Muscle layer of colon (tissue), 2 donors: ENCODE measurements around the gene ARHGEF37.
A peak's percentile ranks its signal among the peaks of the same experiment; 100 is the strongest.
"Not testable (repeated sequence)": the region's sequence is repeated elsewhere in the genome, so short reads cannot be mapped to it uniquely, and the experiment has no call there.

Experiments
- H3K27ac ChIP-seq: one replicate; pipeline ENCODE4 v1.7.0; 2013; ENCODE audit warnings: low read depth, mild to moderate bottlenecking, low read length, moderate library complexity
- H3K27me3 ChIP-seq, 2 donors: one replicate each; pipeline ENCODE4 v1.7.0; 2013; ENCODE audit warnings: low read length in 2 of 2, mild to moderate bottlenecking in 2 of 2; ENCODE audit not compliant: insufficient read depth in 2 of 2, control insufficient read depth in 1 of 2
- H3K36me3 ChIP-seq: one replicate; pipeline ENCODE4 v1.7.0; 2013; ENCODE audit warnings: mild to moderate bottlenecking, low read length; ENCODE audit not compliant: insufficient read depth
- H3K4me1 ChIP-seq: one replicate; pipeline ENCODE4 v1.7.0; 2013; ENCODE audit warnings: mild to moderate bottlenecking, low read length; ENCODE audit not compliant: insufficient read depth
- H3K4me3 ChIP-seq, 2 donors: one replicate each; pipeline ENCODE4 v1.7.0; 2013; ENCODE audit warnings: low read length in 2 of 2, low read depth in 1 of 2, mild to moderate bottlenecking in 1 of 2, moderate library complexity in 1 of 2
- H3K9ac ChIP-seq: one replicate; pipeline ENCODE4 v1.7.0; 2013; ENCODE audit warnings: low read length
- H3K9me3 ChIP-seq: one replicate; pipeline ENCODE4 v1.7.0; 2013; ENCODE audit warnings: mild to moderate bottlenecking, low read length
- donor health status: abdominal sarcoma.
- donor health status: Adenocarcinoma of cecum.

ARHGEF37 gene

DNA sequence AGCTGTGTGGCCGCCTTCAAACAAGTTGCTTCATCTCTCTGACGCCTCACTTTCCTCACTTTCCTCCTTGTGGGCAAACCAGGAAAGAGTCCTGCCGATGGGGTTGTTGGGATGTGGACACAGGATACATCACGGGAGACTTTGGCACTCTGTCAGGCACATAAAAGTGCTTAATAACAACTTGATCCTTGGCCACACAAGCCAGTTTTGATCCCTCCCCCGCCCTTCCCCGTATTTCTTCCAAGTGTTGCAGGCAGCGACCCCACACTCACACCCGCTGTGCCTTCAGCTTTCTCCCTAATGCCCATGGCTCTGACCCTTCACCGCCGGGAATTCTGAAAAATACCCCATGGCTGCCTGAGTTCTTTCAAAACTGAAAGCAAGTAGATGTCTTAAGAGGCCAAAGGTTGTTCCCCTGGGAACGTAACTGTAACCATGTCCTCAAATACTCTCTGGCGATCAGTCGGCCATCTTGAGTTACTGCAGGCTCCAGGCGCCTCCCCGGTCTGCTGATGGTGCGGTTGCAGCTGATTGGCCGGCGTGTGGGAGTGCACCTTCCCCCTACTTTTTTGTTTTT is 59.8 kb downstream of the ARHGEF37 start:
- Histone ChIP-seq H3K27ac (peak overlapping the region; percentile 84), H3K36me3 (no peaks in the 10 kb centered on the region), H3K9ac (peak overlapping the region; percentile 42), H3K4me1 (peaks cover 19% of the 10 kb centered on the region), H3K9me3 (no peaks in the 10 kb centered on the region), H3K4me3 (peak overlapping the region in 1 of 2 donors; percentile 36), H3K27me3 (no peaks in the 10 kb centered on the region)

DNA sequence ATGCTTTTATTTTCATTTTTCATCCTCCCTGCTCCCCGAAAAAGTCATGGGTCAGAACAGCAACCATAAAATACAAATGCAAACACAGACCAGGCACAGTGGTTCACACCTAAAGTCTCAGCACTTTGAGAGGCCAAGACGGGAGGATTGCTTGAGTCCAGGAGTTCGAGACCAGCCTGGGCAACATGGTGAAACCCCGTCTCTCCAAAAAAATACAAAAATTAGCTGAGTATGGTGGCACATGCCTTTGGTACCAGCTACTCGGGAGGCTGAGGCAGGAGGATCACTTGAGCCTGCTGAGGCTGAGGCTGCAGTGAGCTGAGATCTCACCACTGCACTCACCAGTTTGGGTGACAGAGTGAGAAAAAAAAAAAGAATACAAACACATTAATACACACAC is 60.3 kb downstream of the ARHGEF37 start:
- peak overlapping the region in 1 of 2 donors; percentile 36 for H3K4me3 ChIP-seq

DNA sequence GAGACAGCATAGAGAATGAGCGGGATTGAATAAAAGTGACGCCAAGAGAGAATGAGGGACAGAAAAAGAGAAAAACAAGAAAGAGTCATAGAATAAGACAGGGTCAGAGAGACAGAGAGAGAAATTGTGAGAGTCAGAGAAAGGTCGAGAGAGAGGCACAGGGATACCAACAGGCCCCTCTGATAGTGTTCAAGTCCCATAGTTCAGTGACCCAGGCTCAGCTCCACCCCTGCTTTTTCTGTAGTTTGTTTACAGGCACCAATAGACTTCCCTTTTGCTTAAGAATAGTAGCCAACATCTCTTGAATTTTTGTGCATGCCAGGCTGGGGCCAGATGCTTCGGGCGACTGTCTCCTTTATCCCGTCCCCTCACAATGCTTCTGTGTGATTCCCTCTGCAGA is 62.5 kb downstream of the ARHGEF37 start:
- H3K9me3 ChIP-seq = no peaks in the 10 kb centered on the region

More for the DNA sequence above, 60.3 kb downstream of the ARHGEF37 start:
- Histone ChIP-seq H3K9ac (no peak overlapping the region), H3K27ac (no peak overlapping the region), H3K27me3 (no peaks in the 10 kb centered on the region), H3K4me1 (peaks cover 19% of the 10 kb centered on the region), H3K36me3 (no peaks in the 10 kb centered on the region), H3K9me3 (no peaks in the 10 kb centered on the region)

DNA sequence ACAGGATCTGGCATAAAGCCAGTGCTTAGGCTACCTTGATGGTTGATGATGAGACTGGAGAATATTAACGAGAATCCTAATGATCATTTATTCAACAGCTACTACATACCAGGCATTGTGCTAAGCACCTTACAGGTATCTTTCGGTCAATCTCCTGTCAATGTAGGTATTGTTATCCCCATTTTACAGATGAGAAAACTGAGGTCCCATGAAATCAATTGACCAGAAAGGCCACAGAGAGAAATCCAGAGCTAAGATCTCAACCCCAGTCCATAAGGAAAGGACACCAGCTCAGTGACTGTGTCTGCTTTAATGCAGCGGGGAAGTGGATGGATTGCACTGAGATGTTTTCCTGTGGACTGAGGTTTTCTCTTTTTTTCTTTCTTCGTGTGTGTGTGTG is 63.3 kb downstream of the ARHGEF37 start:
- H3K27ac ChIP-seq = no peak overlapping the region
- H3K27me3 ChIP-seq = no peaks in the 10 kb centered on the region
- no peak overlapping the region for H3K4me3 ChIP-seq
- no peaks in the 10 kb centered on the region for H3K36me3 ChIP-seq
- no peak overlapping the region for H3K9ac ChIP-seq
- peaks cover 14% of the 10 kb centered on the region for H3K4me1 ChIP-seq
- H3K9me3 ChIP-seq = no peaks in the 10 kb centered on the region

More for the DNA sequence above, 62.5 kb downstream of the ARHGEF37 start:
- Histone ChIP-seq H3K36me3 (no peaks in the 10 kb centered on the region), H3K27me3 (no peaks in the 10 kb centered on the region), H3K4me3 (no peak overlapping the region), H3K27ac (no peak overlapping the region), H3K4me1 (peaks cover 19% of the 10 kb centered on the region), H3K9ac (no peak overlapping the region)

DNA sequence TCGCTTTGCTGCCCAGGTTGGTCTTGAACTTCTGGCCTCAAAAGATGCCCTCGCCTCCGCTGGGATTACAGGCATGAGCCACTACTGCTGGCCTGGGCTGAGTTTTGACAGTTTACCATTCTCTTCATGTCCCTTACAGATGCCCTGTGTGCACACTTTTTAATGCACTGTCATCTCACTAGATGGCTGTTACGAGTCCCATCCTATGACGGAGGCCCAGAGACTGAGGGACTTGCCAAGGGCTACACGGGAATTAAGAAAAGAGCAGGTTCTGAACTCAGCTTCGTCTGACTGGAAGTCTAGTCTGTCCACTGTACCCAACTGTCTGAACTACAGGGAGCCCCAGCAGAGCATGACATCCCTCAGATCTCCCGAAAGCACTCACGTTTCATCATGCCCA is 63.9 kb downstream of the ARHGEF37 start:
- H3K4me3 ChIP-seq = no peak overlapping the region
- H3K27ac ChIP-seq = no peak overlapping the region
- H3K9me3 ChIP-seq = no peaks in the 10 kb centered on the region
- no peaks in the 10 kb centered on the region for H3K36me3 ChIP-seq
- no peaks in the 10 kb centered on the region for H3K27me3 ChIP-seq
- H3K4me1 ChIP-seq = peaks cover 8% of the 10 kb centered on the region
- no peak overlapping the region for H3K9ac ChIP-seq

DNA sequence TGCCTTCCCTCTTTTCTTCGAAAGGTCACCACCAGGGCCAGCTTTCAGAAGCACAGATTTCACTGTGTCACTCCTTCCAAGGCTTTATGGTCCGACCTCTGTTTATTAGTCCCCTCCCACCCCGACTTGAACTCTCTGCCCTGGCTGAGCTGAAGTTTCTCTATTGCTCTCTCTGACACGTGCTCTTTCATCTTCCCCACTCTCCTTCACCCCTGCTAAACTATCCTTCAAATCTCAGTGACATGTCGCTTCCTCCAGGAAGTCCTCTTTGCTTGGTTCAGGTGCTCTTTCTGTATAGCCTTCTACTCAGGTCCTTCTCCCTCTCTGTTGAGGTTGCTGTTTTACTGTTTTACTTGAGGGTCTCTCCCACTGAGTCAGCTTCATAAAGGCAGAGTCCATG is 64.4 kb downstream of the ARHGEF37 start:
- H3K4me1 ChIP-seq = peaks cover 3% of the 10 kb centered on the region
- no peak overlapping the region for H3K9ac ChIP-seq
- no peaks in the 10 kb centered on the region for H3K36me3 ChIP-seq
- no peak overlapping the region for H3K27ac ChIP-seq
- H3K4me3 ChIP-seq = no peak overlapping the region
- H3K9me3 ChIP-seq = no peaks in the 10 kb centered on the region
- H3K27me3 ChIP-seq = no peaks in the 10 kb centered on the region

DNA sequence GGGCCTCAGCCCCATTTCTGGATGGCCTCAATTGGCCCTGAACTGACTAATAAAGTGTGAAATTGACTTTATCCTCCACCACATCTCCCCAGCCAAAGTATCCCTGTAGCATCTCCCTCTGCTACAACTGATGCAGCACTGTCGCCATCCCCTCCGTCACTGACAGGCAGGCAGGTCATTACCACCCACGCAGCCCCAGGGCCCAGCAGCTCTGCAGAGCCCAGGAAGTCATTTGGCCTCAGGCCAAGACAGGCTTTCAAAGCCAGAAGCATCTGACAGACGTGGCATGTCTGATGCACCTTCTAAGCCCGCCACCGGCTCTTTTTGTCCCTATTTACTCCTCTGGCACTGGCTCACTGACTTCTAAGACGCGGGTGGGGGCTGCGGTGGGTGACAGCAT is 65.3 kb downstream of the ARHGEF37 start:
- Histone ChIP-seq H3K27ac (no peak overlapping the region), H3K36me3 (no peaks in the 10 kb centered on the region), H3K4me1 (no peaks in the 10 kb centered on the region), H3K9ac (no peak overlapping the region), H3K4me3 (no peak overlapping the region), H3K9me3 (no peaks in the 10 kb centered on the region), H3K27me3 (no peaks in the 10 kb centered on the region)

DNA sequence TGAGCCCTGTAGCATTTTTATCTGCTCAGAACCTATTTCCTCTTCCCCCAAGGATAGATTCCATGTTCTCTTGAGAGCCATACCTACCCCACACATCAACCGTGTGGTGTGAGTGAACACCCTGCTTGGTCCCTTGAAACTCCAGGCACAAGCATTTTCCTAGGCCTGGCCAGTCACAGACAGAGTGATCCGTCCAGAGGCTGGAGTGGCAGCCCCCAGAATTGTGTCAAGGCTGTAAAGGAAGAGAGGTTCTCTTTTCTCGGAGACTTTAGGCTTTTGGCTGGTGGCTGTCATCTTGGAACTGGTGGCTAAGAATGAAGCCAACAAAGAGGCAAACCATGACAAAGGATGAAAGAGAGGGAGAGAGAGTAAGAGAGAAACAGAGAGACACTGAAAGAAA is 66.0 kb downstream of the ARHGEF37 start:
- H3K4me3 ChIP-seq = no peak overlapping the region
- no peak overlapping the region for H3K27ac ChIP-seq
- H3K9ac ChIP-seq = no peak overlapping the region
- H3K4me1 ChIP-seq = no peaks in the 10 kb centered on the region
- no peaks in the 10 kb centered on the region for H3K9me3 ChIP-seq
- no peaks in the 10 kb centered on the region for H3K27me3 ChIP-seq
- H3K36me3 ChIP-seq = no peaks in the 10 kb centered on the region

DNA sequence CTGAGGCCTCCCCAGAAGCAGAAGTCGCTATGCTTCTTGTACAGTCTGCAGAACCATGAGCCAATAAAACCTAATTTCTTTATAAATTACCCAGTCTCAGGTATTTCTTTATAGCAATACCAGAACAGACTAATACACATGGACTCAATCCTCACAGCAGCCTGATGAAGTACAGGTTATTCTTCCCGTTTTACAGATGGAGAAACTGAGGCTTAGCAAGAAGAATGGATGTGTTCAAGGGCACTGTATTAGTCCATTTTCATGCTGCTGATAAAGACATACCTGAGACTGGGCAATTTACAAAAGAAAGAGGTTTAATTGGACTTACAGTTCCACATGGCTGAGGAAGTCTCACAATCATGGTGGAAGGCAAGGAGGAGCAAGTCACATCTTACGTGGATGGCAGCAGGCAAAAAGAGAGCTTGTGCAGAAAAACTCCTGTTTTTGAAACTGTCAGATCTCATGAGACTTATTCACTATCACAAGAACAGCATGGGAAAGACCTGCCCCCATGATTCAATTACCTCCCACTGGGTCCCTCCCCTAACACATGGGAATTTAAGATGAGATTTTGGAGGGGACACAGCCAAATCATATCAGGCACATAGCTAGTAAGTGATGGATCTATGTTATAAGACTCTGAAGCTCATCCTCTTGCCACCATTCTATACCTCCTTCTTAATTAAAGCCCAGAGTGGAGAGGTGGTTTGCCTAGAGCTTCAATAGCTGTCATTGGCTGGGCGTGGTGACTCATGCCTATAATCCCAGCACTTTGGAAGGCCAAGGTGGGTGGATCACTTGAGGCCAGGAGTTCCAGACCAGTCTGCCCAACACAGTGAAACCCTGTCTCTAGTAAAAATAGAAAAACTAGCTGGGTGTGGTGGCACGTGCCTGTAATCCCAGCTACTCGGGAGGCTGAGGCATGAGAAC is 67.4 kb downstream of the ARHGEF37 start:
- not testable (repeated sequence) for H3K27me3 ChIP-seq, H3K4me1 ChIP-seq, H3K9me3 ChIP-seq, H3K27ac ChIP-seq, H3K4me3 ChIP-seq, H3K36me3 ChIP-seq, H3K9ac ChIP-seq

DNA sequence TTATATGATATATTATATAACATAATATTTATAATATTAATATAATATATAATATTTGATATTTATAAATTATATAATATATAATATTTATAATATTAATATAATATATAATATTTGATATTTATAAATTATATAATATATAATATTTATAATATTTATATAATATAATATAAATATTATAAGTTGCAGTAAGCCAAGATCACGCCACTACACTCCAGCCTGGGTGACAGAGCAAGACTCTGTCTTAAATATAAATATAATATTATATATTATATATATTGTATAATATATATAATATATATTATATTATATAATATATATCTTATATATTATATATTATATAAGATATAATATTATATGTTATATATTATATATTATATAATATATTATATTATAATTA is 68.4 kb downstream of the ARHGEF37 start:
- H3K36me3 ChIP-seq, H3K27ac ChIP-seq, H3K4me3 ChIP-seq, H3K27me3 ChIP-seq, H3K9me3 ChIP-seq, H3K4me1 ChIP-seq, H3K9ac ChIP-seq: not testable (repeated sequence)

DNA sequence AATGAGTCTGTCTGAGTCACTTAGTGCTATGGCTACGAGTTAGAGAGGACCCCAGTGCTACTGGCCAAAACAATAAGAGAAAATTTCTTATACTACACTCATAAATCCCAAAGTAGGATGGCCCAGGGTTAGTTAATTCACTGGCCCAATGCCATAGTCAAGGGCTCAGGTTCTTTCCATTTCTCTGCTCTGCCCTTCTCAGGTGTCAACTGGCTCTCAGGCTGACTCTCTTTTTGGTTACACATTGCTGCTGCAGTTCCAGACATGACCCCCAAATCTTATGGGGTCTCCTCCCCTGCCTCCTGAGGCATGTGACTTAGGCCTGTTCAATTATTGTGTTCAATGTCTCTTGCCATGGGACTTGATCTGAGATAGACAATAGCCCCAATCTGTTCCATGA is 70.4 kb downstream of the ARHGEF37 start:
- Histone ChIP-seq H3K9ac (no peak overlapping the region), H3K27ac (no peak overlapping the region), H3K4me3 (no peak overlapping the region), H3K27me3 (no peaks in the 10 kb centered on the region), H3K36me3 (no peaks in the 10 kb centered on the region), H3K4me1 (no peaks in the 10 kb centered on the region), H3K9me3 (no peaks in the 10 kb centered on the region)

DNA sequence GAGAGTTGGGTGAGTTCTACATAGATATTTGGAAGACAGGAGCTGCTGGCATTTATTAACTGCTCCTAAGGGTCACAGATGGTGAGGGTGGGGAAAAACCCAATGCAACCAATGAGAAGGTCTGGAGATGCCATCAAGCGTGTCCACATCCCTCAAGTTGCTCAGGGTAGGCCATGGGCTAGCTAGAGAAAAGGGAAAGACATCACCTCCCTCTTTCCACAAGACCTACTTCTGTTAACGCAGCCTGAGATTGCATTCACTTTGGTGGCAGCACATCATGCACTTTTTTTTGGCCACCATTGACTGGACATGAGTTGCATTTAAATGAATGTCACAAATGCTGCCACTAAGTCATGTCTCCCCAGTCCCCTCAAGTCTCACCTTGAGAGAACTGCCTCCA is 71.4 kb downstream of the ARHGEF37 start:
- Histone ChIP-seq H3K9ac (no peak overlapping the region), H3K4me3 (no peak overlapping the region), H3K27me3 (no peaks in the 10 kb centered on the region), H3K9me3 (no peaks in the 10 kb centered on the region), H3K36me3 (no peaks in the 10 kb centered on the region), H3K4me1 (no peaks in the 10 kb centered on the region), H3K27ac (no peak overlapping the region)
